GM10248 (cell line): ENCODE measurements around the gene CLCN7.

Experiments
- CTCF ChIA-PET: fragments of 300-600 bp; sonication (Branson Sonifier 250); formaldehyde crosslinking; extraction: SDS; loops from one replicate; lab custom pipeline; 2021; ENCODE audit warnings: antibody characterized with exemption; lab: Yijun Ruan, JAX
- POLR2A ChIA-PET: fragments of 350-650 bp; sonication (Branson Sonifier 250); formaldehyde crosslinking; extraction: SDS; loops from one replicate; lab custom pipeline; 2020; ENCODE audit warnings: antibody characterized with exemption; lab: Yijun Ruan, JAX
- DNase-seq: peaks from one replicate; pipeline ENCODE4 v3.0.0; 2012; ENCODE audit errors: extremely low spot score
- CTCF ChIP-seq: IDR thresholded peaks from 2 replicates; pipeline ENCODE4 v1.5.1; 2012; ENCODE audit warnings: mild to moderate bottlenecking, low read depth; ENCODE audit errors: extremely low read depth, missing control alignments, control extremely low read depth

CLCN7 gene

GRCh38 chr16:1518626-1519135, 43.9 kb upstream of the CLCN7 start:
- POLR2A ChIA-PET: no interaction called here
- DNase-seq: no peak
- CTCF ChIA-PET: interaction anchor here (1.1 to 1.3 kb wide), 2 partner anchors 28 to 153 kb away, joined by 3 read pairs; no protein-coding TSS in a partner anchor
- TF ChIP-seq CTCF: no peak

- CTCF ChIA-PET: interaction anchor here (1.0 to 1.5 kb wide), 2 partner anchors 9 to 151 kb away, joined by 3 read pairs; no protein-coding TSS in a partner anchor
- DNase-seq: no peak
- POLR2A ChIA-PET: no interaction called here
- TF ChIP-seq CTCF: no peak
Measured at GRCh38 chr16:1514507-1514906, 39.7 kb upstream of the CLCN7 start.

DNA sequence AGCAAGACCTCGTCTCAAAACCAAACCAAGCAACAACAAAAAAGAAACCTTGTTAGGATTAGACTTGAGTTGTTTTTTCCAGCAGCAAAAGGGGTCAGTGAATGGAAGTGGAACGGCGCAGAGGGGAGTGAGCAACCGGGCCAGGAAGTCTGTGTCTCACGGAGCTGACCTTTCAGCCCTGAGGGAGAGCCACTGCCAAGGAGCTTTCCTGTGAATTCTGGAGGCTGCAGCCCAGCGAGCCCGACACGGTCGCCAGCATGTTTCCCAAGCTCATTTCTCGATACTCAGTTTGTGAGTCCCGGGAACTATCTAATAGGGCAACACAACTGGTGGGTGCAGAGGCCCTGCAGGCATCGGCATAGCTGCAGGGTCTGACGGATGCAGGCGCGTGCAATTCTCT, 37.9 kb upstream of the CLCN7 start:
- POLR2A ChIA-PET: no interaction called here
- DNase-seq: no peak
- no peak for TF ChIP-seq CTCF
- CTCF ChIA-PET: interaction anchor here (1.0 kb wide), 1 partner anchor 11 kb away, joined by 4 read pairs; no protein-coding TSS in a partner anchor

- TF ChIP-seq CTCF: no peak
- CTCF ChIA-PET: interaction anchor here (1.0 kb wide), 1 partner anchor 12 kb away, joined by 4 read pairs; no protein-coding TSS in a partner anchor
Measured at GRCh38 chr16:1511662-1512569, 37.1 kb upstream of the CLCN7 start.

GRCh38 chr16:1510941-1511351, 36.1 kb upstream of the CLCN7 start:
- TF ChIP-seq CTCF: no peak
- ChIA-PET POLR2A (no interaction called here), CTCF (no interaction called here)
- DNase-seq: no peak

More at GRCh38 chr16:1511662-1512569, 37.1 kb upstream of the CLCN7 start:
- DNase-seq: no peak
- POLR2A ChIA-PET: interaction anchor here (0.7 kb wide), 1 partner anchor 353 kb away, joined by 3 read pairs; no protein-coding TSS in a partner anchor

DNA sequence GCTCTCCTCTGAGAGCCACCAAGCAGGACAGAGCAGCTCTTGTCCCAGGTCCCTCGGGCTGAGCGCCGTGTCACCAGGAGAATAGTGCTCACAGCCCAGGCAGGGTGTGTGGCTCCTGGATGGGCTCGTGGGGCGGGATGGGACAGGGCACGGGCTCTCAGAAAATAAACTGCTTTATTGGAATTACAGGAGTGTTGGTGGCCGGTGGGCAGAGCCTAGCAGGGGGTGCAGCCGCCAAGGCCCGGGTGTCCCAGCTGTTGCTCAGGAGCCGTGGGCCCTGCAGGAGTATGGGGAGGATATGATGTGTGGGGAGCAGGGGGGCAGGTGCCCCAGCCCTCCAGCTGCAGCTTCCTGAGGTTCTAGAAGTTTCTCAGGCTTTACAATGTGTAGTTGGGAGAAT, 35.4 kb upstream of the CLCN7 start:
- CTCF ChIA-PET: no interaction called here
- no peak for TF ChIP-seq CTCF
- POLR2A ChIA-PET: no interaction called here
- no peak for DNase-seq
